GM23248 (cell line): Measurements from ENCODE around the gene NEGR1. TPM values are rescaled to one million over a fixed set of nuclear protein-coding genes. Genes with fewer than 3 reads are reported as not detected.

Experiments
- DNase-seq: peaks from one replicate; pipeline ENCODE4 v3.0.0-alpha.2; 2015
- H2AFZ ChIP-seq: fragments of 200-600 bp; sonication (generic); 2 replicates; pipeline ENCODE4 v1.6.1; 2016; ENCODE audit warnings: antibody characterized with exemption
- H3F3A ChIP-seq: fragments of 200-600 bp; sonication (generic); 2 replicates; pipeline ENCODE4 v1.6.1; 2016; ENCODE audit warnings: mild to moderate bottlenecking, antibody characterized with exemption, mixed run types; ENCODE audit not compliant: insufficient read depth
- H3K27ac ChIP-seq: fragments of 200-600 bp; sonication (generic); 2 replicates; pipeline ENCODE4 v1.5.1; 2016; ENCODE audit warnings: mild to moderate bottlenecking
- H3K27me3 ChIP-seq: fragments of 200-600 bp; sonication (generic); replicated peaks from 2 replicates; pipeline ENCODE4 v1.6.1; 2016; ENCODE audit warnings: mild to moderate bottlenecking; ENCODE audit not compliant: insufficient read depth
- H3K36me3 ChIP-seq: fragments of 200-600 bp; sonication (generic); 2 replicates; pipeline ENCODE4 v1.6.1; 2016; ENCODE audit warnings: low read depth, mild to moderate bottlenecking
- H3K4me1 ChIP-seq: fragments of 200-600 bp; sonication (generic); 2 replicates; pipeline ENCODE4 v1.6.1; 2016; ENCODE audit warnings: mild to moderate bottlenecking; ENCODE audit not compliant: insufficient read depth
- H3K4me2 ChIP-seq: fragments of 200-600 bp; sonication (generic); one replicate; pipeline ENCODE4 v1.6.1; 2016; ENCODE audit warnings: mild to moderate bottlenecking; ENCODE audit not compliant: unreplicated experiment
- H3K4me3 ChIP-seq: fragments of 200-600 bp; sonication (generic); 2 replicates; pipeline ENCODE4 v1.5.1; 2016; ENCODE audit warnings: mild to moderate bottlenecking
- H3K79me2 ChIP-seq: fragments of 200-600 bp; sonication (generic); 2 replicates; pipeline ENCODE4 v1.6.1; 2016; ENCODE audit warnings: mild to moderate bottlenecking; ENCODE audit not compliant: insufficient read depth
- H3K9ac ChIP-seq: fragments of 200-600 bp; sonication (generic); 2 replicates; pipeline ENCODE4 v1.6.1; 2016; ENCODE audit warnings: mild to moderate bottlenecking
- H3K9me2 ChIP-seq: fragments of 200-600 bp; sonication (generic); 2 replicates; pipeline ENCODE4 v1.6.1; 2016; ENCODE audit warnings: mixed run types, mild to moderate bottlenecking, moderate library complexity; ENCODE audit not compliant: insufficient read depth
- H3K9me3 ChIP-seq: fragments of 200-600 bp; sonication (generic); one replicate; pipeline ENCODE4 v1.6.1; 2017; ENCODE audit warnings: low read depth
- H4K20me1 ChIP-seq: fragments of 200-600 bp; sonication (generic); 2 replicates; pipeline ENCODE4 v1.6.0; 2016; ENCODE audit not compliant: insufficient read depth
- EZH2 ChIP-seq: fragments of 200-600 bp; sonication (generic); IDR thresholded peaks from 2 replicates; pipeline ENCODE4 v1.6.1; 2018; ENCODE audit warnings: antibody characterized with exemption, mild to moderate bottlenecking; ENCODE audit not compliant: insufficient read depth, poor library complexity, severe bottlenecking
- EZH2phosphoT487 ChIP-seq: fragments of 200-600 bp; sonication (generic); IDR thresholded peaks from 2 replicates; pipeline ENCODE4 v1.6.1; 2018; ENCODE audit warnings: antibody characterized with exemption, moderate library complexity, mild to moderate bottlenecking, low read depth; ENCODE audit not compliant: insufficient read depth
- WGBS, 2 experiments: methylation state at CpG; one replicate each; pipeline ENCODE4 v1.1.6; 2015 to 2017; ENCODE audit warnings: low lambda C conversion rate in 2 of 2, low coverage in 1 of 2; ENCODE audit errors: missing lambda C conversion rate in 2 of 2; 5-methylcytosine and 5-hydroxymethylcytosine counted together
- in situ Hi-C: fragments of 300-500 bp; cut with MboI; formaldehyde crosslinking; loops from 2 replicates; pipeline ENCODE4 v1.15.0; 2020
- polyA plus RNA-seq: library from polyadenylated mRNA; unstranded; fragments of >200 nt; fragmentation: Nextera tagmentation; extraction: Ambion mirVana; gene quantifications from 2 replicates; pipeline ENCODE4 v1.2.1, GENCODE V29; 2016
- total RNA-seq: library from RNA; depleted of rRNA; stranded (reverse); fragments of >200 nt; shearing (Covaris generic); gene quantifications from 2 replicates; pipeline ENCODE4 v1.2.3, GENCODE V29; 2014

Gene NEGR1
- total and polyA plus RNA-seq, 2 experiments from 2014 or later: 14.3 to 15.7 TPM

GRCh38 chr1:71785450-71785849 is 496.9 kb downstream of the NEGR1 start:
- TF ChIP-seq EZH2phosphoT487 (no peak), EZH2 (no peak)
- Histone ChIP-seq H3K4me1 (0 out of 2 replicates have a peak, but pooled peaks cover 5% of the 10 kb centered on the region), H3K4me2 (no peak overlapping the region), H3K9ac (no peak overlapping the region), H4K20me1 (no peaks in the 10 kb centered on the region), H3K79me2 (no peaks in the 10 kb centered on the region), H3K27ac (no peak overlapping the region), H2AFZ (no peak overlapping the region), H3F3A (no peaks in the 10 kb centered on the region), H3K9me2 (no peaks in the 10 kb centered on the region), H3K9me3 (no peaks in the 10 kb centered on the region), H3K36me3 (no peaks in the 10 kb centered on the region), H3K27me3 (no peaks in the 10 kb centered on the region), H3K4me3 (no peak overlapping the region)
- in situ Hi-C loops: no loop called here
- DNase-seq: no peak

- no peak overlapping the region for H3K4me2 ChIP-seq
- H3K36me3 ChIP-seq: no peaks in the 10 kb centered on the region
- no peak for DNase-seq
- no peak overlapping the region for H3K27ac ChIP-seq
- H4K20me1 ChIP-seq: no peaks in the 10 kb centered on the region
- H3K4me1 ChIP-seq: 0 out of 2 replicates have a peak, but pooled peaks cover 5% of the 10 kb centered on the region
- no peak overlapping the region for H3K4me3 ChIP-seq
- in situ Hi-C loops: no loop called here
- TF ChIP-seq EZH2 (no peak), EZH2phosphoT487 (no peak)
- no peaks in the 10 kb centered on the region for H3K9me2 ChIP-seq
- H3K79me2 ChIP-seq: no peaks in the 10 kb centered on the region
- no peak overlapping the region for H2AFZ ChIP-seq
- H3K9ac ChIP-seq: no peak overlapping the region
- no peaks in the 10 kb centered on the region for H3F3A ChIP-seq
- H3K27me3 ChIP-seq: no peaks in the 10 kb centered on the region
- WGBS, 2 experiments: 71 to 79% methylated on average over 3 of the region's 3 CpGs
- H3K9me3 ChIP-seq: no peaks in the 10 kb centered on the region
Observed at GRCh38 chr1:71785000-71785399, 497.3 kb downstream of the NEGR1 start.

- Histone ChIP-seq H3K4me2 (no peak overlapping the region), H3K27ac (no peak overlapping the region), H3K9me3 (no peaks in the 10 kb centered on the region), H3K36me3 (no peaks in the 10 kb centered on the region), H3K4me3 (no peak overlapping the region), H4K20me1 (no peaks in the 10 kb centered on the region), H3K79me2 (no peaks in the 10 kb centered on the region), H3K4me1 (0 out of 2 replicates have a peak, but pooled peaks cover 5% of the 10 kb centered on the region), H2AFZ (no peak overlapping the region), H3K27me3 (no peaks in the 10 kb centered on the region), H3F3A (no peaks in the 10 kb centered on the region), H3K9ac (no peak overlapping the region), H3K9me2 (no peaks in the 10 kb centered on the region)
- TF ChIP-seq EZH2phosphoT487 (no peak), EZH2 (no peak)
- in situ Hi-C loops: no loop called here
- DNase-seq: no peak
- WGBS, 2 experiments: 82 to 83% methylated on average over 1 of the region's 1 CpG
Observed at GRCh38 chr1:71784241-71784640, 498.1 kb downstream of the NEGR1 start.

GRCh38 chr1:71783071-71783470 is 499.3 kb downstream of the NEGR1 start:
- Histone ChIP-seq H3K27ac (no peak overlapping the region), H3K9me3 (no peaks in the 10 kb centered on the region), H3K79me2 (no peaks in the 10 kb centered on the region), H3K9ac (no peak overlapping the region), H3K36me3 (no peaks in the 10 kb centered on the region), H3K4me2 (no peak overlapping the region), H4K20me1 (no peaks in the 10 kb centered on the region), H3K27me3 (no peaks in the 10 kb centered on the region), H2AFZ (no peak overlapping the region), H3K4me1 (0 out of 2 replicates have a peak, but pooled peaks cover 5% of the 10 kb centered on the region), H3K9me2 (no peaks in the 10 kb centered on the region), H3F3A (no peaks in the 10 kb centered on the region), H3K4me3 (no peak overlapping the region)
- DNase-seq: no peak
- 68 to 73% methylated on average over 2 of the region's 2 CpGs for WGBS, 2 experiments
- in situ Hi-C loops: no loop called here
- TF ChIP-seq EZH2phosphoT487: no peak
- no peak for TF ChIP-seq EZH2

GRCh38 chr1:71781450-71781849 is 500.9 kb downstream of the NEGR1 start:
- Histone ChIP-seq H3K9me3 (no peaks in the 10 kb centered on the region), H3K4me1 (0 out of 2 replicates have a peak, but pooled peaks cover 5% of the 10 kb centered on the region), H3K4me3 (no peak overlapping the region), H3K27me3 (no peaks in the 10 kb centered on the region), H3K4me2 (no peak overlapping the region), H3K27ac (no peak overlapping the region), H4K20me1 (no peaks in the 10 kb centered on the region), H3K79me2 (no peaks in the 10 kb centered on the region), H3K36me3 (no peaks in the 10 kb centered on the region), H3K9me2 (no peaks in the 10 kb centered on the region), H3F3A (no peaks in the 10 kb centered on the region), H3K9ac (no peak overlapping the region), H2AFZ (no peak overlapping the region)
- WGBS, 2 experiments: 93 to 95% methylated on average over 4 of the region's 4 CpGs
- in situ Hi-C loops: no loop called here
- DNase-seq: no peak
- TF ChIP-seq EZH2 (no peak), EZH2phosphoT487 (no peak)
